GM18505 (cell line): ENCODE measurements around the gene TUBGCP3.

Experiments used
- ATAC-seq: cut with Tn5 transposase; IDR thresholded peaks from one replicate; pipeline ENCODE4 v1.9.1; 2021; ENCODE audit not compliant: unreplicated experiment
- POLR2A ChIP-seq: IDR thresholded peaks from 4 replicates; pipeline ENCODE4 v1.6.1; 2011; ENCODE audit warnings: borderline replicate concordance; ENCODE audit not compliant: insufficient read depth, insufficient read length; ENCODE audit errors: extremely low read depth

Gene TUBGCP3

DNA sequence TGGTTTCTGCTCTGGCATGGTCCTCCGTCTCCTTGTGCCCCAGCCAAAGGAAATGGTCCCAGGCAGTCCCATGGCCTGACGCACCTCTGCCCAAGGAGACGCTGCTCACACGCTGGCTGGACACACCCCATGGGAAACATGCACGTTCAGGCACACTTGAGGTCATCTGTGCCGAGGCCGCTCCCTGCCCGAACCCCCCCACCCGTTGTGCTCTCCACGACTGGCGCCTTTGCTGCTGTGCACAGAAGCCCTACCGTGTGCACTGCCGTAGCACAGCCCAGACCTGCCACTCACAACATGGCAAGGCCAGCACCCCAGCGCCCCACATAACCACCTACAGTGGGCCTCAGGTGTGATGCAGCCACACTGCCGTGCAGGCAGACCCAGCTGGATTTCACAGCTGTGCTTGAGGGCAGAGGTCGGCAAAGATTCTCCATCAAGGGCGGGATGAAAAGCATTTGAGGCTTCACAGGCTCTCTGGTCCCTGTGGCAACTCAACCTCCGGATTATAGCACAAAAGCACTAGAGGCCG, 146.1 kb downstream of the TUBGCP3 start:
- no peak for TF ChIP-seq POLR2A

DNA sequence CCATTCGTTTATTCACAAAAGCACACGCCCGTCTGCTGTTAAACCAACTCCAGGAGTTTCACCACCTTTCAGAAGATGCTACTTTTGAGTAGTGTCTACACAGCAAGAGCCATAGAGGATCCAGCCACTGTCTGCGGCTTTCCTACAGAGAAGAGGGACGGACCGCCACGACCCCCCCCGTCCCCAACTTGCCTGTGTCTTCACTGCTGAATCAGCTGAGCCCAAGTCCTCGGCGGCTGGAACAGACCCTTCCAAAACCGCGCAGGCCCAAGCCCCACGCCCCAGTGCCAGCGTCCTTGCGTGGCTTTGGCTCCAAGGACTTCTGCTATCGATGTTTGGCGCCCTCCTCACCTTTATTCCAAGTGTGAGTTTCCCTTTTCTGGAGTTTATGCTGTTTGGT, 146.7 kb downstream of the TUBGCP3 start:
- no peak for TF ChIP-seq POLR2A
- ATAC-seq: no peak

More for the DNA sequence above, 146.1 kb downstream of the TUBGCP3 start:
- no peak for ATAC-seq

DNA sequence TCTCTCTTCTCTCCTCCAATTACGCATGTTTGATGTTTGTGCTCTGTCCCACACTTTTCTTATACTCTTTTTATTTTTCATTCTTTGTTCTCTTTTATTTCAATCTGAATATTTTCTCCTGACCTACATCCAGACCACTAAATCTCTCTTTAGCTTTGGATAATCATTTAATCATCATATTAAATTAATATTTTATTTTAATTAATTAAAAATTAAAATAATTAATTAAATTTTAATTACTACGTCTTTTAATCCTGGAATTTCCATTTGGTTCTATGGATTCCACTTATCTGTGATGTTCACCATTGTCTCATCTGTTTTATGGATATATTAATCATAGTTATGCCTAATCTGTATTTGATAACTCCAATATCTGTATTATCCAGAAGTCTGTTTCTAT, 149.4 kb downstream of the TUBGCP3 start:
- no peak for ATAC-seq
- no peak for TF ChIP-seq POLR2A

DNA sequence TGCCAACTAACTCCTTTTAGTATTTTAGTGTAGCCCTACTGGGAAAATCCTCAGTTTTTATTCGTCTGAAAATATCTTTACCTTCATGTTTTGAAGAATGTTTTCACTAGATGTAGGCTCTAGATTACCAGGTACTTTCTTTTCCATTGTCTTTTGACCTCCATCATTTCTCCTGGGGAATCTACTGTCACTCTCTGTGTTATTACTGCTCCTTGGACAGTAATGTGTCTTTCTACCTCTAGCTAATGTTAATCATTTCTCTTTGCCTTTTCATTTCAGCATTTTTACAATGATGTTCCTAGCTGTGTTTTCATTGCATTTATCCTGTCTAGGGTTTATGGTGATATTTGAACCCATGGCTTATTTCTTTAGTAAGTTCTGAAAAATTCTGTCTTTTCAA, 149.9 kb downstream of the TUBGCP3 start:
- no peak for ATAC-seq
- no peak for TF ChIP-seq POLR2A

DNA sequence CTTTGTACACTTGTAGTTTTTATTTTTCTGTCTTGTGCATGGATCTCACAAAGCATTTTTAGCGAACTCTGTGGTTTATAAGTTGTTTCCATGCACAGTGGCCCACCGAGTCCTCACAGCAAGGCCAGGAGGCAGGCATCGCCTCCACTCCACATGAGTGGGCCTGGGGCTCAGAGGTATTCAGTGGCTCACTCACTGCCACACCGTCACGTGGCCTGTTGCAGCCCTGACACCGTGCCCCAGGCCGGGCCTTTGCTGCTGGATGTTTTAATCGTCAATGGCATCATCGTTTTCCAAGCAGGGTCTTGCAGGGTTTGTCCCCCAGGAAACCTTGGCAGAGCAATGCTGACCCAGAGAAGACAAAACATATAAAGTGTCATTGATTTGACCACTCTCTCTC, 152.0 kb downstream of the TUBGCP3 start:
- TF ChIP-seq POLR2A: no peak
- ATAC-seq: no peak
